Measurements from ENCODE around the gene ZFYVE16. TPM values are rescaled to one million over a fixed set of nuclear protein-coding genes. Genes with fewer than 3 reads are reported as not detected.
"Not testable (repeated sequence)": the region's sequence is repeated elsewhere in the genome, so short reads cannot be mapped to it uniquely, and the experiment has no call there.

ZFYVE16 gene
- polyA plus RNA-seq, 2 of the 4 experiments (the other 2 are of a cell fraction) = 16.4 to 26.2 TPM

DNA sequence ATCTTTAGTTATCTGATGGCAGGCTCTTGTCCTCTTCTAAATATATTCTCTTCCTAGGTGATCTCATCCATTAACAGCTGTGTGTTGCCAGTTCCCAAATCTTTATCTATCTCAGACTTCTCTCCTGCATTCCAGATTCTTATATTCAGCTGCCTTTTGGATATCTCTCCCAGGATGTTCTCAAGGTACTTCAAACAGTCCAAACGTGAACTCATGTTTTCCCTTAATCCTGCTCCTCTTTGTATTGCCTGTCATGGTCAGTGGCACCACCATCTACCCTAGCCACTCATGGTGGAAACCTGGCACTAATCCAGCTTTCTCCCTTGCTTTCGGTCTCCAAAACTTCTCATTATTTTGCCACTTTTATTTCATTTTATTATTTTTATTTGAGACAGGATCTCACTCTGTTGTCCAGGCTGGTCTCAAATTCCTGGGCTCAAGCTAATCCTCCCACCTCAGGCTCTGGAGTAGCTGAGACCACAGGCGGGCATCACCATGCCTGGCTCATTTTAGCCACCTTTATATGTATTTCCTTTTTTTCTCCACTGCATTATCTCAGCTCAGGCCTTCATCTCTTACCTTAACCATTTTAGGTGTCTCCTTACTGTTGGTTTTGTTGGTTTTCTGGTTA is 3.8 kb downstream of the ZFYVE16 start:
- Histone ChIP-seq H3K4me2 (no peak overlapping the region), H3K4me1 (peaks cover 25% of the 10 kb centered on the region), H3K27ac (no peak overlapping the region), H3K4me3 (no peak overlapping the region), H3K9me3 (no peaks in the 10 kb centered on the region)
- FAIRE-seq (no peak), ATAC-seq (no peak), DNase-seq (ENCODE audit: low read depth in 1 of 2, low spot score in 1 of 2) (no peak)
- TF ChIP-seq CBX2 (IDR thresholded peaks at IDR 0.05; ENCODE audit: borderline replicate concordance, low read depth) (no peak), CHD4 (IDR thresholded peaks at IDR 0.05; ENCODE audit: borderline replicate concordance) (no peak), HDAC2 (IDR thresholded peaks at IDR 0.05) (no peak), HOXA7 (CRISPR knock-in tag; IDR thresholded peaks at IDR 0.05) (no peak), HOXB13 (CRISPR knock-in tag; IDR thresholded peaks at IDR 0.05; ENCODE audit: low read depth) (no peak), SREBF2 (IDR thresholded peaks at IDR 0.05) (no peak)
- ChIA-PET POLR2A (no interaction called here), CTCF (interaction anchor here (1.0 kb wide), 1 partner anchor 69 kb away, joined by 3 read pairs; no protein-coding TSS in a partner anchor)
- 86% methylated on average over 3 of the region's 3 CpGs for WGBS (ENCODE audit: missing lambda C conversion rate)

DNA sequence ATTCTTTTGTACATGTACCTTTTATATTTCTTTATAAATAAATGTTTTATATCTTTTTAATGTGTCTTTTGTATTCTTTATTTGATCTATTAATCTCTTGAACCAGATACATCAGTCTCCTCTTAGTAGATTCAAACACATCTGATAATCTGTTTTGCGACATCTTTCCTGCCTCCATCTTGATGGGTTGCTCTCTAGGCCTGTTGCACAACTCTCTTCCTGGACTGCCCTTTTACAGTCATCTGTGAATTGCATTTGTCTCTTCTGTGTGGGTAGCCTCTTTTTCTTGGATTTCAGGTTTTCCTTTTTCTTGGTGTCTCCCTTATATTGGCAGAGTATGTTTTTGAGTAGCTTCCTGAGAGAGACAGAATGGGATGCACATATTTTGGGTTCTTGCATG is 6.2 kb downstream of the ZFYVE16 start:
- FAIRE-seq (no peak), ATAC-seq (no peak), DNase-seq (ENCODE audit: low read depth in 1 of 2, low spot score in 1 of 2) (no peak)
- no peaks in the 10 kb centered on the region for H3K9me3 ChIP-seq
- no peak overlapping the region for H3K4me2 ChIP-seq
- WGBS (ENCODE audit: missing lambda C conversion rate) = 97% methylated on average over 1 of the region's 1 CpG
- peaks cover 20% of the 10 kb centered on the region for H3K4me1 ChIP-seq
- no peak overlapping the region for H3K4me3 ChIP-seq
- TF ChIP-seq CEBPB (IDR thresholded peaks at IDR 0.05) = peak; percentile 43 to 61; a peak in 3 of 4 replicates
- TF ChIP-seq, protein P1, sequence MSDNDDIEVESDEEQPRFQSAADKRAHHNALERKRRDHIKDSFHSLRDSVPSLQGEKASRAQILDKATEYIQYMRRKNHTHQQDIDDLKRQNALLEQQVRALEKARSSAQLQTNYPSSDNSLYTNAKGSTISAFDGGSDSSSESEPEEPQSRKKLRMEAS (IDR thresholded peaks at IDR 0.05) = no peak
- ChIA-PET CTCF (no interaction called here), POLR2A (no interaction called here)
- H3K27ac ChIP-seq = no peak overlapping the region

DNA sequence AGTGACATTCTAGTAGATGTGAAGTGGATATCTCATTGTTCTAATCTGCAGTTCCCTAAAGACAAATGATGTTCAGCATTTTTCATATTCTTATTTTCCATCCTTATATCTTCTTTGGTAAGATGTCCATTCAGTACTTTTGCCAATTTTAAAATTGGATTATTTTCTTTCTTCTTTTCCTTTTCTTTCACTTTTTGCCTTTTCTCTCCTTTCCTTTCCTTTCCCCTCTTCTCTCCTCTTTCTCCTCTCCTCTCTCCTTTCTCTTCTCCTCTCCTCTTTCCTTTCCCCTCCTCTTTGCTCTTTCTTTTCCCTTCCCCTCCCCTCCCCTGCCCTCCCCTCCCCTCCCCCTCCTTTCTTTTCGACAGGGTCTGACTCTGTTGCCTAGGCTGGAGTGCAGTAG is 10.1 kb downstream of the ZFYVE16 start:
- no peak for DNase-seq (ENCODE audit: low read depth in 1 of 2, low spot score in 1 of 2)
- TF ChIP-seq, protein P2, sequence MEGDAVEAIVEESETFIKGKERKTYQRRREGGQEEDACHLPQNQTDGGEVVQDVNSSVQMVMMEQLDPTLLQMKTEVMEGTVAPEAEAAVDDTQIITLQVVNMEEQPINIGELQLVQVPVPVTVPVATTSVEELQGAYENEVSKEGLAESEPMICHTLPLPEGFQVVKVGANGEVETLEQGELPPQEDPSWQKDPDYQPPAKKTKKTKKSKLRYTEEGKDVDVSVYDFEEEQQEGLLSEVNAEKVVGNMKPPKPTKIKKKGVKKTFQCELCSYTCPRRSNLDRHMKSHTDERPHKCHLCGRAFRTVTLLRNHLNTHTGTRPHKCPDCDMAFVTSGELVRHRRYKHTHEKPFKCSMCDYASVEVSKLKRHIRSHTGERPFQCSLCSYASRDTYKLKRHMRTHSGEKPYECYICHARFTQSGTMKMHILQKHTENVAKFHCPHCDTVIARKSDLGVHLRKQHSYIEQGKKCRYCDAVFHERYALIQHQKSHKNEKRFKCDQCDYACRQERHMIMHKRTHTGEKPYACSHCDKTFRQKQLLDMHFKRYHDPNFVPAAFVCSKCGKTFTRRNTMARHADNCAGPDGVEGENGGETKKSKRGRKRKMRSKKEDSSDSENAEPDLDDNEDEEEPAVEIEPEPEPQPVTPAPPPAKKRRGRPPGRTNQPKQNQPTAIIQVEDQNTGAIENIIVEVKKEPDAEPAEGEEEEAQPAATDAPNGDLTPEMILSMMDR (IDR thresholded peaks at IDR 0.05) = no peak
- ChIA-PET POLR2A (no interaction called here), CTCF (no interaction called here)
- Histone ChIP-seq H3K4me1 (peaks cover 7% of the 10 kb centered on the region; the same call in 1 of the 3 replicates), H3K4me2 (no peak overlapping the region), H3K4me3 (no peak overlapping the region), H3K27ac (no peak overlapping the region), H3K9me3 (0 out of 3 replicates have a peak, but pooled peaks cover 2% of the 10 kb centered on the region)
- FAIRE-seq = no peak
- WGBS (ENCODE audit: missing lambda C conversion rate) = 100% methylated on average over 1 of the region's 1 CpG
- no peak for ATAC-seq

DNA sequence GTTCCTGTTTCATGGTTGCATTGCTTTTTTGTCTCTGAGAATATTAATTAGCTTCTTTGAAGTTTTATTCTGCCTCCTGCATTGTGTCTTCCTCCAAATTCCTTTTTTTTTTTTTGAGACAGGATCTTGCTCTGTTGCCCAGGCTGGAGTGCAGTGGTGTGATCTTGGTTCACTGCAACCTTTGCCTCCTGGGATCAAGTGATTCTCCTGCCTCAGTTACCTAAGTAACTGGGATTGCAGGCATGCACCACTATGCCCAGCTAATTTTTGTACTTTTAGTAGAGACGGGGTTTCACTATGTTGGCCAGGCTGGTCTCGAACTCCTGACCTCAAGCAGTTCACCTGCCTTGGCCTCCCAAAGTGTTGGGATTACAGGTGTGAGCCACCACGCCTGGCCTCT is 16.5 kb downstream of the ZFYVE16 start:
- 93% methylated on average over 3 of the region's 3 CpGs for WGBS (ENCODE audit: missing lambda C conversion rate)
- FAIRE-seq; H3K9me3 ChIP-seq; H3K4me1 ChIP-seq; H3K4me2 ChIP-seq; DNase-seq (ENCODE audit: low read depth in 1 of 2, low spot score in 1 of 2); H3K4me3 ChIP-seq; POLR2A ChIA-PET; H3K27ac ChIP-seq; CTCF ChIA-PET; ATAC-seq: not testable (repeated sequence)

DNA sequence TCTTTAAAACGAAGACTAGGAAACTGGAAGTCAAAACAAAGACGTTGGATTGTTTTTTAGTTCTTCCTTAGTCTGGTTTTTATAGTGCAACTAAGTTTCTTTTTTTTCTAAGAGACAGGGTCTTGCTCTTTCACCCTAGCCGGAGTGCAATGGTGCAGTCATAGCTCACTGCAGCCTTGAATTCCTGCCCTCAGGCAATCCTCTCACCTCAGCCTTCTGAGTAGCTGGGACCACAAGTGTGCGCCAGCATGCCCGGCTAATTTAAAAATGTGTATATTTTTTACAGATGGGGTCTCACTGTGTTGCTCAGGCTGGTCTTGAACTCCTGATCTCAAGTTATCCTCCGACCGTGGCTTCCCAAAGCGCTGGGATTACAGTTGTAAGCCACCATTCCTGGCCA is 27.6 kb downstream of the ZFYVE16 start:
- 88% methylated on average over 8 of the region's 8 CpGs for WGBS (ENCODE audit: missing lambda C conversion rate)
- ChIA-PET POLR2A (no interaction called here), CTCF (no interaction called here)
- H3K4me1 ChIP-seq = no peaks in the 10 kb centered on the region
- ATAC-seq (no peak), FAIRE-seq (no peak), DNase-seq (ENCODE audit: low read depth in 1 of 2, low spot score in 1 of 2) (no peak)
- no peak overlapping the region for H3K4me2 ChIP-seq
- TF ChIP-seq FOSB (CRISPR knock-in tag; IDR thresholded peaks at IDR 0.05) = no peak
- TF ChIP-seq TP53 (CRISPR knock-in tag; IDR thresholded peaks at IDR 0.05) = no peak
- TF ChIP-seq, protein P3, sequence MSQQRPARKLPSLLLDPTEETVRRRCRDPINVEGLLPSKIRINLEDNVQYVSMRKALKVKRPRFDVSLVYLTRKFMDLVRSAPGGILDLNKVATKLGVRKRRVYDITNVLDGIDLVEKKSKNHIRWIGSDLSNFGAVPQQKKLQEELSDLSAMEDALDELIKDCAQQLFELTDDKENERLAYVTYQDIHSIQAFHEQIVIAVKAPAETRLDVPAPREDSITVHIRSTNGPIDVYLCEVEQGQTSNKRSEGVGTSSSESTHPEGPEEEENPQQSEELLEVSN (IDR thresholded peaks at IDR 0.05; ENCODE audit: borderline replicate concordance, low read depth) = no peak
- TF ChIP-seq, protein P2 (IDR thresholded peaks at IDR 0.05) = no peak
- no peak for TF ChIP-seq TFCP2L1 (CRISPR knock-in tag; IDR thresholded peaks at IDR 0.05)
- no peak for TF ChIP-seq HOXA7 (CRISPR knock-in tag; IDR thresholded peaks at IDR 0.05)
- TF ChIP-seq HEYL (CRISPR knock-in tag; IDR thresholded peaks at IDR 0.05) = no peak
- TF ChIP-seq ZC3H11A (IDR thresholded peaks at IDR 0.05) = no peak
- TF ChIP-seq RNF2 (IDR thresholded peaks at IDR 0.05; ENCODE audit: borderline replicate concordance, low read depth) = no peak
- no peak for TF ChIP-seq NPAS2 (CRISPR knock-in tag; IDR thresholded peaks at IDR 0.05; ENCODE audit: borderline replicate concordance)
- no peak for TF ChIP-seq ZNF302 (CRISPR knock-in tag; IDR thresholded peaks at IDR 0.05)
- no peak for TF ChIP-seq JUNB (IDR thresholded peaks at IDR 0.05)
- no peak for TF ChIP-seq ZFP36 (IDR thresholded peaks at IDR 0.05; ENCODE audit: borderline replicate concordance, partially characterized antibody)
- TF ChIP-seq FOSL2 (IDR thresholded peaks at IDR 0.05) = no peak
- no peak for TF ChIP-seq FOSL2 (CRISPR knock-in tag; IDR thresholded peaks at IDR 0.05)
- TF ChIP-seq SMC3 (IDR thresholded peaks at IDR 0.05) = no peak
- H3K9me3 ChIP-seq = no peaks in the 10 kb centered on the region
- H3K27ac ChIP-seq = no peak overlapping the region
- H3K4me3 ChIP-seq = no peak overlapping the region
